Retina (tissue), 1 donor: ENCODE measurements around the gene SMURF2.
A peak's percentile ranks its signal among the peaks of the same experiment; 100 is the strongest.
"Not testable (repeated sequence)": the region's sequence is repeated elsewhere in the genome, so short reads cannot be mapped to it uniquely, and the experiment has no call there.

Source experiments
- DNase-seq: peaks from one replicate; pipeline ENCODE4 v3.0.0-alpha.2; 2016

SMURF2 gene

DNA sequence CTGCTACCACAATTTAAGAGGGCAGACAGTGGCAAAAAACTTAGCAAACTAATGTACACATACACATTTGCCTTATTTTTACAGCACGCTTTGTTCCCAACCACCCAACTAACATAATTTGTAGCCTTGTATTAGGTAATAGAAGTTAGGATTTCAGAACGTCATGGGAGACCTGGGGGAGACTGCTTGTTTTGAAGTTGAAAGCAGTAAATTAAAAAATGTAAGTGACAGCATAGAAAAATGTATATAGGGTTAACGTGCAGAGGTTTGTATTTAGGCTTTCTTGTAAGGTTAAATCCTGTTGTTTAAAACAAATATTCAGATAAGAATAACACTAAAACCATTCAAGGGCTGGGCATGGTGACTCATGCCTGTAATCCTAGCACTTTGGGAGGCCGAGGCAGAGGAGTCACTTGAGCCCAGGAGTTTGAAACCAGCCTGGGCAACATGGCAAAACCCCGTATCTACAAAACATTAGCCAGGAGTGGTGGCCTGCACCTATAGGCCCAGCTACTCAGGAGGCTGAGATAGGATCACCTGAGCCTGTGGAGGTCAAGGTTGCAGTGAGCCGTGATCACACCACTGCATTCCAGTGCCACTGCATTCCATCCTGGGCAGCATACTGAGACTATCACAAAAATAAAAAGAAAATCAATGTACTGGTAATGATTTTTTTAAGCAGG, 2.3 kb upstream of the SMURF2 start:
- not testable (repeated sequence) for DNase-seq

GRCh38 chr17:64663836-64664235, 1.7 kb upstream of the SMURF2 start:
- DNase-seq, result not testable (repeated sequence)

DNA sequence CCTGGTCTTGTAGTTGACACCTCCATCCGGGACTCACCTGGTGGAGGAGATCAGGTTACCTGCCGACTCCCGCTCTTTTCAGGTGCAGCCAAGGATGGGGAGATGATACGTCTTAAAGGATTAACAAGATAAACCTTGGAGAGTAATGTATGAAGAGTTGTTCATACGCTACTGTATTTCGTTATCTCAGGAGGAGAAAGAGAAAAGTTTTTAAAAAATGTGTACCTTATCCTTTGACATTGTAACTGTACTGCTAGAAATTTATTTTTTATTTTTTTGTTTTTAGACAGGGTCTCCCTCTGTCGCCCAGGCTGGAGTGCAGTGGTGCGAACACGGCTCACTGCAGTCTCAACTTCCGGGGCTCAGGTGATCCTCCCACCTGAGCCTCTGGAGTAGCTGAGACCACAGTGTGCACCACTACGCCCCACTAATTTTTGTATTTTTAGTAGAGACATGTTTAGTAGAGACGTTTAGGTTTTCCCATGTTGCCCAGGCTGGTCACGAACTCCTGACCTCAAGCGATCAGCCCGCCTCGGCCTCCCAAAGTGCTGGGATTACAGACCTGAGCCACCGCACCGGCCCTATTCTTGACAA, 764 bp upstream of the SMURF2 start:
- DNase-seq, result no peak

DNA sequence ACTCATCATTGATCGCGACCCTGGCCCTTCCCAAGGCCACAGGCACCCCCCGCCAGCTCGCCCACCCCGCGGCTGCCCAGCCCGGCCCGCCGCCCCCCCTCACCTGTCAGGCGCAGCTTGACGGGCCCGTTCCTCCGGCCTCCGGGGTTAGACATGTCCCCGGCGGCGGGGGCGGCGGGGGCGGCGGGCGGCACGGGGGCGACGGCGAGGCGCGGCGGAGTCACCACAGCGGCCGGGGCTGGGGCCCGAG, 456 bp downstream of the SMURF2 start:
- DNase-seq, result no peak

DNA sequence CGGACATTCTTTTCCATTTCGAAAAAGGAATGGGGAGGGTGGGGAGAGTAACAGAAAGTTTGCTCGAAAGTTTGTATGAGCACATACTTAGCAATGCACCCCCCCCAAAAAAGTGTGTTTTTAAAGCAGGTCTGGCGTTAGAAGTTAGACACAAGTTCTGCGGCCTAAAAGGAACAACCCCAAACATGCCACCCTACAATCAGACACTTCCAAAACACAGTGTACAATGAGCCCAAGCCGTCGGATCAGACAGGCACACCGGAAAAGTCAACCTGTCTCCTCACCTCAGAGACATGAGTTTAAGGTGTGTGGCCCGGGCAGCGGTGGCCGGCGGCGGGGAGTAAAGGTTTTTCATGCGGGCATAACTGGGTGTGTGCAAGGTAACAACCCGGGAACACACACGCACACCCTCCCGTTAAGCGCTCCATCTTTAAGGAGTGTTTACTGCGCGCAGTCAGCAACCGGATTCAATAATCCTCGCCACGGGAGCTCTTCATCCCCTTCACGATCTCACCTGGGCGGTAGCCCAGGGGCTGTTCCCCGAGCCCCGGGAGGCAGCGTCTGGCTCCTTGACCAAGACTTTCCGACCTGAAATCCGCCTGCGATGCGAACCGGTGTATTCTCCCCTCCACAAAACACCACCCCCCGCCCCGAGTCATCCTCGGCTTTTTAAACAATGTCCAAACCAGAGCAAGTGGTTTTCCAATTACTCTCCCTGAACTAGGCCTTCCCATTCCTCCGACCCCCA, 955 bp downstream of the SMURF2 start:
- peak; percentile 69 for DNase-seq

DNA sequence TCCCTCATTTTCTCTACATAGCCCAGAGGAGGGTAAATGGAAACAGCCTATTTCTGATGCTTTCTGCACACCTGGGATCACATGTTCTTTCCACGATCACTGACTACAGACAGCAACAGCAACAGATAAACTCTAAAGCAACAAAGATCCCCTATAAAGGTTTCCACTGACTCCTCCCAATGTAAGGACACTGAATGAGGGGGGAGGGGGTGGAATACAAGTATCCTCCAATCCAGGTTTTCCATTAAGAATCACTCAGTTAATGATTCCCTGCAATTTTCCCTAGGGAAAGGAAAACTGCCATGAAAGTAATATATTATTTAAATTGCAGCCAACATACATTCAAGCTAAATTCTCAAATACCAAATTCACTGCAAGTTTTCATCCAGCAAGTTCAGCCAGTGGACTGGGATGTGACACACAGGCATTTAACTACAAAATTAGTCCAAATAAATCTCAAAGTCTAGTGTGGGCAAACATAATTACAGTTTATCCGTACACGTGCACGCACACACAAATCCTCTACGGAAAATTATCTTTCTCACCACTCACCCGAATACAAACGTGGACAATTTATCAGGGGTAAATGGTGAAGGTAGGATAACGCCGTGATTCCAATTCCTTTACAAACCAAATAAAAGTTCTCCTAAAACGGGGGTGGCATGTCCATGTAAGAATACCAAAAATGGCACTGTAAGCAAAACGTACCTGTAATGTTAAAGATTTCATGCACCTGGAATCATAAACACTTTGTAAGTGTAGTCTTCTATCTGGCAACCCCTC, 1.7 kb downstream of the SMURF2 start:
- DNase-seq, result peak; percentile 11

GRCh38 chr17:64658931-64659330, 3.2 kb downstream of the SMURF2 start:
- no peak for DNase-seq

GRCh38 chr17:64657610-64658125, 4.4 kb downstream of the SMURF2 start:
- DNase-seq, result no peak

DNA sequence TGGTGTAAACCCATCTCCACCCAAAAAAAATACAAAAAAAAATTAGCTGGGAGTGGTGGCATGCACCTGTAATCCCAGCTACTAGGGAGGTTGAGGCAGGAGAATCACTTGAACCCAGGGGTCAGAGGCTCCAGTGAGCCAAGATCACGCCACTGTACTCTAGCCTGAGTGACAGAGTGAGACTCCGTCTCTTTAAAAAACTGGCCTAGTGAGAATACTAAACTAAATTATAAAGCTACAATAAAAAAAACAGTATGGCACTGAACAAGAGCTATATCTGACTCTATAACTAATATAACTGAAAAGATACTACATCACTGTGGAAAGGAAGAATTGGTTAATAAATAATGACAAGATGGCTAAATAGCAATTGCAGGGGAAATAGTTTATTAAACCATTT, 6.4 kb downstream of the SMURF2 start:
- no peak for DNase-seq

DNA sequence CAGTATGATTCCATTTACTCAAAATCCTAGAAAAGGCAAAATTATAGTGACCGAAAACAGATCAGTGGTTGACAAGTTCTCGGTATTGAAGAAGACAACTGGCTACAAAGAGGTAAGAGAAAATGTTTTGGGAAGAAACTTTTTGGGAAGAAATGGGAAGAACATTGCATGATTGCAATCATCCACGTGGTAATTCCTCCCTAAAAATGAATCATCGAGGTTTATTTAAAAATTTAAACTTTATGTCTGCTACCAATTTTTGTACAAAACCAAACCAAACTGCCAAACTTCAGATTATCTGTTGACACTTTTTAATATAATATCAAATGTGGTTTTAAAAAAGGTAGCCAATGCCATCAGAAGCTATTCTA, 8.1 kb downstream of the SMURF2 start:
- DNase-seq, result no peak

- no peak for DNase-seq
Observed at GRCh38 chr17:64653325-64653984, 8.7 kb downstream of the SMURF2 start.

DNA sequence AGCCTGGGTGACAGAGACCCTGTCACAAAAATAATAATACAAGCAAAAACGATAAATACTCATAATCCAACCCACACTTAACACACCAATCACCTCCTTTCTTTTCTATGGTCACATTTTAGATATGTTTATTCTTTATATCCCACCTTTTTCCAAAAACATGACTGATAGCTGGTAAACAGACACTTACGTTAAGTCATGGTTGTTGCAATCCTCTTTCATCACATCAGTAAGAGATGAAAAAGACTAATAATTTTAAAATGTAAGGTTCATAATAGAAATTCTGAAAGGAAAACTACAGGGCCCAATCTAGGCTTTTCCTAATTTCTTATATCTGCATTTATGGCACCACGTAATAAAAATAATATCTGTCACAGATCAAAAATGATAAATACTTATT, 10.2 kb downstream of the SMURF2 start:
- no peak for DNase-seq

DNA sequence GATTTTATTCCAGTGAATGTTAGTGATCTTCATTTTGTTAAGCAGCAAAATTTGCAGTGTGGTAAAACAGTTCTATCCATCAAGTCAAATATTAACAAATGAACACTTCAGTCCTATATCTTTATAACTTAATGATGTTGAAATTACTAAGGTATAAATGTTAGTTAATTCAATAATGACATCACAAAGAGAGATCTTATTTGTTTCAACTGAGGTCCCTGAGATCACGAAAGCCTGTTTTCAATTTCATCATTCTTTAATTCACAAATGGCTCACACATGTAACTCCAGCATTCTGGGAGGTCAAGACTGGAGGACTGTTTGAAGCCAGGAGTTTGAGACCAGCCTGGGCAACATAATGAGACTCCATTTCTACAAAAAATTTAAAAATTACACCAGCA, 13.9 kb downstream of the SMURF2 start:
- DNase-seq, result no peak

DNA sequence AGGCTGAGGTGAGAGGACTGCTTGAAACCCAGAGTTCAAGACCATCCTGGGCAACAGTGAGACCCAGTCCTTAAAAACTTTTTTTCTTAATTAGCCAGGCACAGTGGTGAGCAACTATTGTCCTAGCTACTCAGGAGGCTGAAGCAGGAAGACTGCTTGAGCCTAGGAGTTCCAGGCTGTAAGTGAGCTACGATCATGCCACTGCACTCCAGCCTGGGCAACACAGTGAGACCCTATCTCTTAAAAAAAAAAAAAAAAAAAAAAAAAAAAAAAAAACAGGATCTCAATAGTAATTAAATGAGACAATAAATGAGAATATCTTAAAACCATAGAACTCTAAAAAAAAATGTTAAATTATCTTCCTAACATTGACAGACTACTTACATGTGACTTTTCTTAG, 14.3 kb downstream of the SMURF2 start:
- no peak for DNase-seq

GRCh38 chr17:64639516-64639915, 22.6 kb downstream of the SMURF2 start:
- no peak for DNase-seq

DNA sequence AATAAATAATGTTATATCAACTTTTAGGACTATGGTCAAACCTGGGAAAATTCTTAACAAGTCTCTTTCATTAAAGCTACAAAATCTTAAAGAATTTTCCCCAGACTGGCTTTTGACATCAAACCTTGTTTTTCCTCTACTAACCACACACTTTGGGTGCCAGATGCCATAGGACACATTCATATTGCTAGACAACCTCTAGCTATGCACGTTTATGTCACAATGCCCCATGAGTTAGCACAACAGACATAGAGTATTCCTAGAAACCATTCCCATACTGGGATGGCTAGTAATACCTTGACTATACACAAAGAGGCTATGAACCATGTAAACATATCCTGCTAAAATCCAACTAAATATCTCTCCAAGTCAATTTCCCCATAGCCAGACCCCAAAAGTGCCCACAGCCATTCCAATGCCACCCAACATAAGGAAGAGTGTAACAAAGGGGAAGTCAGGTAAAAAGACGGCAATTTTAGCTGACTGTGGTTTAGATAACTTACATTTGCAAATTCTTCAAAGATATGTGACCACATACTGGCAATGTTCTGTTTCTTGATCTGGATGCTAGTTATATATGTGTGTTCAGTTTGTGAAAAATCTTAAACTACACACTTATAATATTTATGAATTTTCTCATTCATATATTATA, 23.4 kb downstream of the SMURF2 start:
- DNase-seq, result no peak

DNA sequence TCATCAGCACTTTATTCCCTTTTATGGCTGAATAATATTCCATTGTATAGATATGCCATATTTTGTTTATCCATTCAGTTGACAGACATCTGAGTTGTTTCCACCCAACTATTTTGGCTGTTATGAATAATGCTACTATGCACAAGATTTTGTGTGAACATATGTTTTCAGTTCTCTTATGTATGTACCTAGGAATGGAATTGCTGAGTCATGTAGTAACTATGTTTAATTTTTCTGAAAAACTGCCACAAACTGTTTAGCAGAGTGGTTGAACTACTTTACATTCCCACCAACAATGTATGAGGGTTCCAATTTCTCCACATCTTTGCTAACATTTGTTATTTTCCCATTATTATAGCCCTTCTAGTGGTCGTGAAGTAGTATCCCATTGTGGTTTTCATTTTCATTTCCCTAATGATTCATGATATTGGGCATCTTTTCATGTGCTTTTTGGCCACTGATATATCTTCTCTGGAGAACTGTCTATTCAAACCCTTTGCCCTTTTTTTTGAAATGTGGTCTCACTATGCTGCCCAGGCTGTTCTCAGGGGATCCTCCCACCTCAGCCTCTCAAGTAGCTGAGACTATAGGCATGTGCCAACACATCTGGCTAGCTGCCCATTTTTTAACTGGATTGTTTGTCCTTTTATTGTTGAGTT, 26.3 kb downstream of the SMURF2 start:
- DNase-seq, result no peak

- DNase-seq, result no peak
Observed at GRCh38 chr17:64634218-64634617, 27.9 kb downstream of the SMURF2 start.

GRCh38 chr17:64632606-64633005, 29.5 kb downstream of the SMURF2 start:
- DNase-seq, result no peak

GRCh38 chr17:64632194-64632593, 29.9 kb downstream of the SMURF2 start:
- no peak for DNase-seq

- DNase-seq, result no peak
Observed at GRCh38 chr17:64630309-64631223, 31.5 kb downstream of the SMURF2 start.
